GM21515 (cell line): Measurements from ENCODE around the gene SMIM32.

Experiments used
- ATAC-seq: cut with Tn5 transposase; IDR thresholded peaks from one replicate; pipeline ENCODE4 v1.9.1; 2021; ENCODE audit not compliant: unreplicated experiment

The SMIM32 gene

DNA sequence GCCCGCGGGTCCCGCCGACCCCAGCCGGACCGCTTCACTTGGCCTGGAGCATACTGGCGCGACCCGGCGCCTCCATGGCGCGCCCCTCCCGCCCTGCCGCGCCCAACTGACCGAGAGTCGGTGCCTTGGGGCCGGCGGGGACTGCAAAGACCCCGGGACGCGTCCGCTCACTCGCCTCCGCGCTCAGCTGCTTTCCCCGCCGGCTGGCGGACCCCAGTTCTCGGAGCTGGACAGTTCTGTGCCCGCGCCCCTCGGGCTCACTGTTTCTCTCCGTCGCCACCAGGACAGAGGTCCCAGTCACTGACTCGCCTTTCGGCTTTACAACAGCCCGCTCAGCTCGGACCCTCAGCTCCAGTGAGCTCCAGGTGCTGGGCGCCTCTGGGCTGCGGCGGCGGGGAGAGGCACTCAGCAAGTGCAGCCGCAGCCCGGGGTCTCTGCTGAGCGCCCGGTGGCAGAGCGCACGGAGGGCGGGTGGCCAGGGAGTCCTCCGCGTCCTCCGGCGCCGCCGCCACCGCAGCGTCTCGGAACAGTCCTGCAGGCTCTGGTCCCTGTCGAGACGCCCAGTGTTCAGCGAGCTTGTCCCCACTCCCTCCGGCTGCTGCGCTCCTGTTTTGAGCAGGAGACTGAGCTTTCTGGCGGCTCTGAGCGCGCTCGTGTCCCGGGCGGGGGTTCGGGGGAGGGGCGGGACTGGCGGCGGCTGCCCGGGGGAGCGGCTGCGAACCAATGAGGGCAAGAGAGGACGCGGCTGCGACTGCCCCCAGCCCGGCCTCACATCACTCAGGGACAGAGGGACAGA, at the start of gene SMIM32:
Gene SMIM32 (minus strand): TSS at position 637 of the 796 bp plus-strand sequence. CDS start 638 bp downstream, outside the sequence.
- no peak for ATAC-seq

DNA sequence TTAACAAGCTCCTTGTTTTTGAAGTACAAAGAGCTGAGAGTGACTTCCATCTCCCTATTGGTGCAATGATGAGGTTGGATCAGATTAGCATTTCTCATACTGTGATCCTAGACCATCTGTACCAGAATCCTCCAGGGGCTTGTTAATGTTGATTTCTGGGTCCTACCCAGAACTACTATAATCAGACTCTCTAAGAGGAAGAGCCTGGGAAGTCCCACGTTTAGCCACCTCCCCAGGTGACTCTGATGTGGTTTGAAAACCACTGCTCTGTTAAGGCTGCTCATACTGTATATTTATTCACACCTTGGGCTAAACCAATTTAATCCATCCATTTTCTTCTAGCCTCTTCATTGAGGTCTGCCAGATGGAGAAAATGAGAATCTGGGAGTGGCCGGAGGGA, 49.6 kb upstream of the SMIM32 start:
- ATAC-seq: no peak

DNA sequence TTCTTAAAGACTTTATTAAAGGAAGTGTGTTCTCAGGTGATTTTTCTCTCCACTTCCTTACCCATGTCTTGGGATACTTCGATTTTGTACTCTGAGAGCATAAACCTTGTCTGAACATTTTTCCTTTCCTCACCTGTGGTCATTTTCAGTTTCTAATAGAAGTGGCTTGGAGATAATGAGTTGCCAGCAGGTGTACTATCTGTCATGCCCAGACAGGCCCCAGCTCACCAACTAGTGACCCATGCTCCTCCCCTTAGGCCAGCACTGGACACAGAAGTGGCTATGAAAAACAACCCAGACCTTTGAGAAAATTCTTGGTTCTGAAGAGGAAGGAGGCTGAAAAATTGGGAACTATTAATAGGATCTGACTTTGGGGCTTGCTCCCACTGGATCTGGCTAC, 49.2 kb upstream of the SMIM32 start:
- no peak for ATAC-seq

DNA sequence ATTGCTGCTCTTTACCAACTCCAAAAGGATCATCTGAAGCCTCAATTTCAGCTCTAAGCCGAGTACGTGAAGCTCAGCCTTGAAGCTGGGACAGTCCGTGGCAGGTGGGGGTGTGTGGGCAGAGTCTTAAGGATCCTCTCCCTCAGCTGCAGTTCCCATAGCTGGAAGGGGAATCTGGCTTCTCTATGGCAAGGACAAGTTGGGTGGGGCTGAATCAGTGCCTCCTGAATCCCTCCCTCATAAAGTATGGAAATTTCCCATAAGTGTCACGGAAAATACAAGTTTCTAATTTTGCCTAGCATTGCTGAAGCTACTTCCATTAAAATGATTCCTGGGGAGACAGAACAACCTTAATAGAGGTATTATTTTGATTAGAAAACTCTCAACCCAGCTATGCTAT, 47.9 kb upstream of the SMIM32 start:
- no peak for ATAC-seq

DNA sequence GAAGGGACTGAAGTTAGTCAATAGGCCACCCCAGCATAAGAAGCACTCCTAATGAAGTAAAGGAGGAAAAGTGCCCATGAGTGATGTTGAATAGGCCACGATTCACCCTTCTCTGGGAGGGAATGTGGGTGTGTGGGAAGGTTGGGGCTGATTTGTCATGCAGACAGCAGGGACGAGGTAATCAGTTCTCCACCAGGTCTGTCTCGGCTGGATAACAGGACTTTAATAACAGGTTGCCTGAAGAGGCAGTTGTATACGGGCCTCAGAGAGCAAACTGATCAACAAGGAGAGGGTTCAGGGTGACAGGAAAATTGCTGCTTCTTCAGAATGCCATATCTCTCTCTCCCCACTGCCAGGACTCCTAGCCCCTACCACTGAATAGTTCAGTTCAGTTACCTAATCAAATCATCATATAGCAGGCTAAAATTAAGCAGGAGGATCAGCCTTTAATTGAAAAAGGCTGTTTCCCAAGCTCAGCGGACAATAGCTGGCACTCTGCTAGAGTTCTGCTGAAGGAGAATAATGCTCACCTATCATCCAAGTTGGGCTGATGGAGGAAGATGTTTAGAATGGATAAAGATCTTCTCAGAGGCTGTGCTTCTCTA, 43.6 kb upstream of the SMIM32 start:
- no peak for ATAC-seq

DNA sequence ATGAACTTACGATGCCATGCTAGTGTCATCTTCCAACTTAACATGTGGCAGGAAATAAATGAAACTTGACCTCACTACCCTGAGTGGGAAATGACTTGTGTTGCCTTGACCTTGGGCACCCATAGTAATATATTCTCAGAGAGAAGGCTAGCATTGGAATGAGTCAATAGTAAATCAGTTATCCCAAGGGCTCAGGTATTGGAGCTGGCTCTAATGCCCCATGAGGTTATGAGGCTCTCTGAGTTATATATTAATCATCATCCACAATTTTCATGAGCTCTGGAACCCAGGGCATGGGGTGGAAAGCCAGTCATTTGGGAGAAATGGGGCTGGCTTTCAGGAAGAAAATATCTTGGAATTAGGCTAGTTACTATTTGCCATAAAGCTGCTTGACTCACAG, 42.4 kb upstream of the SMIM32 start:
- no peak for ATAC-seq

DNA sequence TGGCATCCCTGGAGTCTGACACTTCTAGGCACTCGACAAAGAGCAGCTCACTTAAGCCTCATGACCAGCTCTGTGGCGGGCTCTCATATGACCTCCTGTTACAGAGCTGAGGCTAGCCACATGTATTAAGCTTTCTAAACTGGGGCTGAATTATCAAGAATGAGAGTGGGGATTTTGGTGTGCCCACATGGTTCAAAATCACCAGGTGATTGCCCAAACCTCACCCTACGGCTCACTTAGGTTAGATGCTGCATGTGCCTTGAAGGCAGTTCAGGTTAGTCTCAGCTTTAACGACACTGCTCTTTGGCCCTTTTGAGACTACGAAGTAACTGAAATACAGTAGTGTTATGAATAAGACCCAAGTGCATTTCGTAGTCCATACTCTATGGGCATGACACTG, 39.4 kb upstream of the SMIM32 start:
- no peak for ATAC-seq

DNA sequence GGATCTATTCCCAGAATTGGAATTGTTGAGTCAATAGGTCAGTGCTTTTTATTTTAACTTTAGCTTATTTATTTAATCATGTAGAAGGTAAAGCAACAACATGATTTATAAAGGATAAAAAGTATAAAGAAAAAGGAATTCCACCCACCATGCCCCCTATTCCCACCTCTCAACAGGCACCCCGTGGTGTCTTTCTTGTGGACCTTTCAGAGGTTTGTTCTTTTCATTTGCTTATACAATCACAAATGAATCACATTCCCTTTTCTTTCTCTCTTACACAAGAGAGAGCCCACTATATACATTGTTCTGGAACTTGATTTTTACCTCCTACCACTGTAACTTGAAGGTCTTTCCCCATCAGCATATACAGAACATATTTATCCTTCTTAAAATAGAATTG, 37.2 kb upstream of the SMIM32 start:
- ATAC-seq: no peak

DNA sequence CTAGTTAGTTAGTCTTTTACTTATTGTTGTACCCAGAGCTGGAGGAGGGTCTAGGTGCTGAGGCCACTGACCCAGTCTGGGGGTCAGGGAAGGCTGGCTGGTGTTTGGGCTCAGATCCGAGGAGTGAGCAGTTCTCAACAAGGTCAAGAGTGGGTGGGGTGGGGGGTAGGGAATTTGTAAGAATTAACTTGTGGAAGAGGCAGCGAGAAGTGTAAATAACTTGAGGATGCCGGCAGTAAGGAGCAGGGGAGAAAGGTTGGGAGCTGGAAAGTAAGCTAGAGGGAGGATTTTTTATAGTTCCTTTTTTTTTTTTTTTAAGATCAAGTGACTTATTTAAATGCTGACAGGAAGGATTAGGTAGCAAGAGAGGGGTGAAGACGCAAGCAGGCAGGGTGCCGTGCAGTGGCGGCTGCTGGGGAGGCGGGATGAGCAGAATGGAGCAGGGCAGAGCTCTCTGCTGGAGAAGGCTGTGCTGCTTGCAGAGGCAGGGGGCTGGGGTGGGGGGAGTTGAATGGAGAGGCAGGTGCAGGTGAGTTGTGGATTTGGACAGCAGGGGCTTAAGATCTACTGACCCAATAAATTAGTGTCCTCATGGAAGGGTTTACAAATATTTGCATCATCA, 35.3 kb upstream of the SMIM32 start:
- no peak for ATAC-seq

DNA sequence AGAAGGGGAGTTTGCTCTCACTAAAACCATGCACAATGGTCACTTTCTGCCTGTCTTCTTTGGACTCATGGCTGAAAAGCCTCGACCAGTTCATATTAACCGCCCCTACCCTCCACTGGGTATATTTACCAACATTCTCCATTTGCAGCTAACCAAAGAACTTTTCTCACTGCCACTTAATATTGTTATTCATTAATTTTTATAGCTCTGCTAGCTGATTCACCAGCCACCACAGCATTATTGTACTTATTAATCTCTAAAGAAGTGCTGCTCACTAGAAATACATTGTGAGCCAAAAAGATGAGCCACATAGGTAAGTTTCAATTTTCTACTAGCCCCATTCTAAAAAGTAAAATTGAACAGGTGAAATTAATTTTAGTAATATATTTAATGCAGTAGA, 33.4 kb upstream of the SMIM32 start:
- no peak for ATAC-seq

DNA sequence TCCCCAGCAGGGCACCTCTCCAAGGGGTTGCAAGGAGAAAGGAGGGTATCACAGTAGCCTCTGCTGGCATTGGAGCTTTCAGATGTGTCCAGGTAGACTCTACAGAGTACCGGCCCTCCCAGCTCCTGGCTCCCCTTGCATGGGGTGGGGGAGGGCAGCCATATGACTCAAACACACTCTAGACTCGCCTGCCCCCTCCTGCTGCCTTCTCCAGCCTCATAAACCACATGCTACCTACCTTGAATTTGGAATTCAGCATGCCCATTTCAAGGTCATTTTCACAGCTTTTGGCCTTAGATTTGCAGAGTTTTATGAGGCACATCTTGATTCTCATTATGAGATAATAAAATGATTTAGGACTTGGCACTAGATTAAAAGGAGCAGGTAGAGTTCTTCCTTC, 32.8 kb upstream of the SMIM32 start:
- ATAC-seq: no peak

DNA sequence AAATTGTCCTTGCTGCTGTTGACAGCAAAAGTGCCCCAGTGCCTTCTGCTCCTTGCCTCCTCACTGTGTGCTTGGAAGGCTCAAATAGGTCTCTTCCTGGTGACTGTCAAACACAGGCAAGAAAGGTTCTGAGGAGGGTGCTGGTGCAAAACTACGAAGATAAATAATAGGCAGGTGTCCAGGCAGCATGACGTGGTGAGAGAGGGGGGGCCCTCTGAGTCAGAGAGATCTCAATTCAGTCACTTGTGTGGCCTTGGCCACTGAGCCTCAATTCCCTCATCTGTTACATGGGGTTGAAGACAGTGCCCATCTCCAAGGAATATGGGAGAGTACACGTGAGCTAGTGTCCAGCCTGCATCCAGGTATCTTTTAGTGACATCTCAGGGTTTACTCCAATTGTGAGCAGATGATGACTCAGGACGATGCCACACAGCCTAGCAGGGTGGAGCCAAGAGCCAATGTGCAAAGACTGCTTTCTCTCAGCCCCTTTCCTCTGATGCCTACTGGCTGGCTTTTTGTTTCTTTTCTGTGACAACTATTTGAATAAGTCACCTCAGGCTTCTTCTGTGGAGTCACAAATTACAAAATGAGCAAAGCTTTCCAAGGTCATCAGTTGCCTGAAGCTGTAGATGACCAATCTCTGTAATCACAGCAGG, 29.7 kb upstream of the SMIM32 start:
- no peak for ATAC-seq

DNA sequence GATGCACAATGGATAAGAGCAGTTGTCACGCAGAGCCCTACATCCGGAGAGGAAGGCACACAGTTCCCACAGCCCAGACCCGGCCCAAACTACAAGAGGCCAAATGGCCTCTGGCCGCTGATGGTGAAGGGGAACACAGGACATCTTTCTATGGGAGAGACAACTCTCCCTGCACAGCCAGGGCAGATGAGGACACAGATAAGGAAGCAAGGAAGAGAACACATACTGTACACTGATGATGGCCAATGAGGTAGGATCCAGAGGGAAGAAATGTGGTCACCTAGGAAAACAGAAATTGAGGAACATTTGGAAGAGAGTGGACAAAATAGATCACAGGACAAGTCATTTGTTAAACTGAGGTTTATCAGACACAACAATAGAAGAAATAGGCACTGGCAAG, 28.4 kb upstream of the SMIM32 start:
- ATAC-seq: no peak

DNA sequence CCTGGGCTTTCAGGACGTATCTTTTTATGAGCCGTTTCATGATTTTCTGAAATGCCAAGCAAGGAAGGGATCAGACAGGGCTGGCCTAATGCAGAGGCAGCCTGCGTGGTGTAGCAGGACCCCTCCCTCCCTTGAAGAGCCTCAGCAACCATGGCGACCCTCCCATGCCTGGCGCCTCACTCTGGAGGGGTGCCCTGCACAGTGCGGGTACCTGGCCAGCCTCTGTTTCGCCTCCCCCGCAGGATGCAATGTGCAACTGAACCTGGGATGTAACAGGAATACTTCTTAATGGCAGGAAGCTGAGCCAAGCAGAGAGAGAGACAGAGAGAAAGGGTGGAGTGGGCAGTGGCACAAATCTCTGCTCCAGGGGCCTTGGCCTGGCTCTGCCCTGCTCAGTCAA, 23.3 kb upstream of the SMIM32 start:
- ATAC-seq: no peak

DNA sequence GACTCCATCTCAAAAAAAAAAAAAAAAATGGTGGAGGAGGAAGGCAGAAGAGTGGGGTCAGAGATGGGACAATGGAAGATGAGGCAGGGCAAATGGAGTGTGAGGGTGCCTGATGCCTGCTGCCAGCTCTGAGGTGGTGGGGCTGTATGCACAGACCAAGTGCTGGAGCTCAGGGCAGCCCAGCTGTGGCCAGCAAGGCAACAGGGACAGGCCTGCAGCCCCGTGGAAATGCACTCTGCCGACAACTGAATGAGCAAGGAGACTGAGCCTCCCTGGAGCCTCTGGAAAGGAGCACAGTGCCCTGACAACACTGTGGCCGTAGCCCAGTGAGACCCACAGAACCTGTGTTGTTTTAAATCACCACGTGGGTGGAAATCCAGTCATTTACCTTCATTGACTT, 22.9 kb upstream of the SMIM32 start:
- no peak for ATAC-seq

DNA sequence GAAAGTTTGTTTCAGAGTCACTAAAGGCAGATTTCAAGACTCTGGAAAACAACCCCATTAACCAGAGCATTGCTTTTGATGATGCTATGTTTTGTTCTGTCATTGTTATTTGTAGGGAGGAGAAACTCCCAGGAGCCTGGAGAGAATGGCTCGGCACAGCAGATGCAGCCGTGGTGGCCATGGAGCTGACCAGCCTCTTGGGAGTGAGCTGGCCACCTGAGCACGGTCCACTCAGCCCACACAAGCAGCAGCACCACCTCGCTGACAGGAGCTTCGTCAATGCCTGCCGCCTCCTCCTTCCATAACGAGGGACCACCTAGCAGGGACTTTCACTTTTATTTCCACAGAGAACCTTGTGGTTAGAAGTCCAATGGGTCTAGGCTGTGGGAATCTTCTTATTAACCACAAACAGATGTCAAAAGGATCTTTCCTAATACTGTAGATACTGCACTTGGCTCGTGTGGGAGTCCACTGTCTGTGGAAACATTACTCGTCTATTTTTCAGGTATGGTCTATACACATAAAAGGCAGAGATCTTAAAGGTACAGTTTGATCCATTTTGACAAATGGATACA, 21.0 kb upstream of the SMIM32 start:
- ATAC-seq: no peak

DNA sequence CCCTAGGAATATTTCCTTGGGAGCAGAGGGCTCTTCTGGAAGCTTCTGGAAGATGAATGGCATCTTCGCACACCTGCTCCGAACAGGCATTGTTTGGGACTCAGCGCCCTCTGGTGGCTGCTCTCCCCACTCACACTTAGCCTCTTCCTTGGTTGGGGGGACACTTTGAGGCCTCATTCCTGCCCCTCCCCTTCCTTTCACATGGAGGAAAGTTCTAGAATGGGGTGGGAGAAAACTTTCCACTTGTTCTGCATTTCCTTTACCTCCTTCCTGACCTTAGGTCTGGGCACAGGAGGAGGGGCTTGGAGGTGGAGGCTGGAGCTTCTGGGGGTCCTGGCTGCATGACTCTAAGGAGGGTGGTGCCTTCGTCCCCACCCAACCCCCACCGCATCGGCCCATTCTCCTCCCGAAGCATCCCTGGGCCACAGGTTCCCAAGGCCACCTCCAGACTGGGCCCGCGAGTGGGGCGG, 19.3 kb upstream of the SMIM32 start:
- peak; percentile 51 for ATAC-seq

DNA sequence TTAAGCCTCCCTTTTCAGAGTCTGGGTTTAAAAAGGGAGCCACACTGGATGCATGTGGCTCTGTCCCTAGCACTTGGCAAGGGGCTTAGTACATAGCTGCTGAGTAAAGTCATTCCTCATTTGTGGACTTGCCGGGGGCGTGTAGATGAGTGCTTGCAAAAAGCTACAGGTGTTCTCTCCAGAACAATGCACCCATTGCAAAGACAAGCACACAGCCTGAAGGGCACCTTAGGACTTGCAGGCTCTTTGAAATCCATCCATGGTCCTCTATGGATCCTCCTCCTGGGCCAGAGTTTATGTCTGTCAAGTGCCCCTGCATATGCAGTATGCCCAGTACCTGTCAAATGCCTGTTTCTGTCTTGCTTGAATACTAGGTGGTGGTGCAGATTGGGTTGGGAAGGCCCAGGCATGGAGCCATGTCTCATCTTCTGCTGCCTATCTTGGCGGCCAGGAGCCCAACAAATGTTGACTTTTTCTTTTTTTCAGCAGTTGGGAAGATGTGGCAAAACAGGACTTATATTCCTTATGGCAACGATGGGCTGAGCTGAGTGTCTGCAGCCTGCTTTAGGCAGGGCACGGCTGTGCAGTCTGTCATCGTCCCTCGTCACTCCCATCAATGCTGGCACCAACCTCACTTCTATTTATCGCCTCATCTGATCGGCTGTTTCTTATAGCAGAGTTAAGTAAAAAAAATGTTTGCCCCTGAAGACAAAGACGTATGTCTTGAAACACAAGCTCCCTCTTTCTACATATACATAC, 18.5 kb upstream of the SMIM32 start:
- no peak for ATAC-seq

DNA sequence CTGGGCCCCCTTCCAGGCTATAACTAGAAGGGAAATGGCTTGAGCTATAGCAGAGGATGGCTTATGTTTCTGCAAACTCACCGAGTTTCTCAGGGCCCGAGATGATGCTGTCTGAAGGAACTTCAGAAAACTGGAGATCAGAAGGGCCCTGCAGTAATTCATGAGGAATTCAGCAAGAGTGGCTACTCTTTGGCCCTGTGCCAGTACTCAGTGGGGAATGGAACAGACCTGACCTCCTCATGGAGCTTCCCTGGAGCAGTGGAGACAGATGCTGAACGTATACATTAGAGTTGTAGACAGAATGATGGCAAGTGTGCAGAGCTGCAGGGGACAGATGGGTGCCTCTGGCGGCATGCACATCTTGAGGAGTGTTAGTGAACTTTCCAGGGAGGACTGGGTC, 17.3 kb upstream of the SMIM32 start:
- no peak for ATAC-seq

DNA sequence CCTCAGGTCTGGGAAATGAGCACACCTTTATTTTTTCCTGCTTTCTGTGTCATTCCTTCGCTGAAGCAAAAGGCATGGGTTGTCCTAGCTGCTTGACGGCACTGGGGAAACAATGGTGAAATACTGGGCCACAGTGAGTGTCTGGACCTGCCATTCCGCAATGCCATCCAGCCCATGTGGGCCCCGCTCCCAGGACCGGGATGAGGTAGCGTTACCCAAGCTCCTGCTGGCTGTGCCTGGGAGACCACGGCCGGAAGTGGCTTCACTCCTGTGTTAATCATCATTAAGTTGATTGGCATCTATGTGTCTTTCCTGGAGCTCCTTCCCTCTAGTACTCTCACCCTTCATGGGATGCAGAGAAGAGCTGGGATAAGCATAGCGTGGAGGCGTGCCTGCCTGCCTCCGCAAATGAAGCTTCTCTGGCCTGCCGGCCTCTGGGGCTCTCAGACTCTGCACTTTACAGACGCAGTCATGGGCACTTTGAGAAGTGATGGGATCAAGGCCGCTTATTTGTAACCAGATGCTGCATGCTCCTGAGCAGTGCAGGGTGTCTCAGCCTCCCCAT, 16.5 kb upstream of the SMIM32 start:
- no peak for ATAC-seq
